IPS DF 6.9 (cell line): ENCODE data around the gene RNF4.

Experiments
- DNase-seq: peaks from one replicate; pipeline ENCODE4 v3.0.0-alpha.2; 2013; ENCODE audit warnings: low read depth, low spot score
- H3K27ac ChIP-seq: one replicate; pipeline ENCODE4 v1.5.1; 2013; ENCODE audit warnings: low read length, control low read depth
- H3K27me3 ChIP-seq: 2 replicates; pipeline ENCODE4 v1.6.1; 2013; ENCODE audit warnings: mild to moderate bottlenecking, low read length; ENCODE audit not compliant: control insufficient read depth, insufficient read depth
- H3K36me3 ChIP-seq: 2 replicates; pipeline ENCODE4 v1.6.1; 2013; ENCODE audit warnings: low read length; ENCODE audit not compliant: control insufficient read depth, insufficient read depth
- H3K4me1 ChIP-seq: 2 replicates; pipeline ENCODE4 v1.6.1; 2013; ENCODE audit warnings: low read length; ENCODE audit not compliant: control insufficient read depth, insufficient read depth
- H3K4me3 ChIP-seq: 2 replicates; pipeline ENCODE4 v1.5.1; 2013; ENCODE audit warnings: mild to moderate bottlenecking, low read length
- H3K9me3 ChIP-seq: 2 replicates; pipeline ENCODE4 v1.6.1; 2013; ENCODE audit warnings: low read length, inconsistent platforms; ENCODE audit not compliant: control insufficient read depth, insufficient read depth
- WGBS: extraction: QIAGEN DNeasy Blood & Tissue Kit; methylation state at CpG from one replicate; pipeline ENCODE4 v1.1.7; 2013; ENCODE audit warnings: mixed read lengths, missing lambda C conversion rate; ENCODE audit not compliant: insufficient read length, insufficient coverage; 5-methylcytosine and 5-hydroxymethylcytosine counted together

Gene RNF4

GRCh38 chr4:2472187-2472586, 3.3 kb downstream of the RNF4 start:
- Histone ChIP-seq H3K9me3 (no peaks in the 10 kb centered on the region), H3K4me1 (no peaks in the 10 kb centered on the region), H3K36me3 (peaks cover 2% of the 10 kb centered on the region; the same call in 1 of the 2 replicates), H3K4me3 (no peak overlapping the region), H3K27ac (no peak overlapping the region), H3K27me3 (no peaks in the 10 kb centered on the region)
- no peak for DNase-seq
- WGBS = no CpG with 5 or more reads among the region's 4 CpGs

- H3K27ac ChIP-seq = no peak overlapping the region
- no peak for DNase-seq
- no peaks in the 10 kb centered on the region for H3K9me3 ChIP-seq
- no peaks in the 10 kb centered on the region for H3K27me3 ChIP-seq
- peaks cover 3% of the 10 kb centered on the region for H3K4me1 ChIP-seq
- H3K36me3 ChIP-seq = no peaks in the 10 kb centered on the region
- no CpG with 5 or more reads among the region's 3 CpGs for WGBS
- no peak overlapping the region for H3K4me3 ChIP-seq
Observed at GRCh38 chr4:2478229-2478628, 9.3 kb downstream of the RNF4 start.

GRCh38 chr4:2480649-2481048, 11.7 kb downstream of the RNF4 start:
- WGBS = no CpG with 5 or more reads among the region's 5 CpGs
- DNase-seq = no peak
- Histone ChIP-seq H3K4me1 (peaks cover 3% of the 10 kb centered on the region), H3K9me3 (no peaks in the 10 kb centered on the region), H3K27ac (no peak overlapping the region), H3K4me3 (no peak overlapping the region), H3K27me3 (no peaks in the 10 kb centered on the region), H3K36me3 (no peaks in the 10 kb centered on the region)

GRCh38 chr4:2482192-2482591, 13.3 kb downstream of the RNF4 start:
- Histone ChIP-seq H3K27ac (no peak overlapping the region), H3K36me3 (no peaks in the 10 kb centered on the region)
- WGBS = no CpG with 5 or more reads among the region's 4 CpGs

GRCh38 chr4:2482693-2483092, 13.8 kb downstream of the RNF4 start:
- peaks cover 3% of the 10 kb centered on the region for H3K4me1 ChIP-seq
- no peak overlapping the region for H3K4me3 ChIP-seq
- no peak overlapping the region for H3K27ac ChIP-seq
- no CpG with 5 or more reads among the region's 3 CpGs for WGBS
- no peaks in the 10 kb centered on the region for H3K36me3 ChIP-seq
- H3K9me3 ChIP-seq = no peaks in the 10 kb centered on the region
- no peaks in the 10 kb centered on the region for H3K27me3 ChIP-seq
- no peak for DNase-seq

More at GRCh38 chr4:2482192-2482591, 13.3 kb downstream of the RNF4 start:
- Histone ChIP-seq H3K9me3 (no peaks in the 10 kb centered on the region), H3K27me3 (no peaks in the 10 kb centered on the region), H3K4me1 (peaks cover 3% of the 10 kb centered on the region), H3K4me3 (no peak overlapping the region)
- no peak for DNase-seq

GRCh38 chr4:2483237-2483636, 14.3 kb downstream of the RNF4 start:
- WGBS = no CpG with 5 or more reads among the region's 3 CpGs
- Histone ChIP-seq H3K4me3 (no peak overlapping the region), H3K27ac (no peak overlapping the region), H3K9me3 (no peaks in the 10 kb centered on the region), H3K4me1 (peaks cover 3% of the 10 kb centered on the region), H3K27me3 (no peaks in the 10 kb centered on the region), H3K36me3 (no peaks in the 10 kb centered on the region)
- no peak for DNase-seq

GRCh38 chr4:2484185-2484584, 15.3 kb downstream of the RNF4 start:
- no peak overlapping the region for H3K27ac ChIP-seq
- H3K36me3 ChIP-seq = no peaks in the 10 kb centered on the region
- no peak overlapping the region for H3K4me3 ChIP-seq
- peaks cover 3% of the 10 kb centered on the region for H3K4me1 ChIP-seq
- H3K9me3 ChIP-seq = no peaks in the 10 kb centered on the region
- DNase-seq = no peak
- no peaks in the 10 kb centered on the region for H3K27me3 ChIP-seq
- WGBS = no CpG with 5 or more reads among the region's 6 CpGs

- no peaks in the 10 kb centered on the region for H3K27me3 ChIP-seq
- no peak for DNase-seq
- no CpG with 5 or more reads among the region's 11 CpGs for WGBS
- no peak overlapping the region for H3K27ac ChIP-seq
- H3K4me1 ChIP-seq = peaks cover 3% of the 10 kb centered on the region
- no peak overlapping the region for H3K4me3 ChIP-seq
- no peaks in the 10 kb centered on the region for H3K9me3 ChIP-seq
- peaks cover 2% of the 10 kb centered on the region; the same call in 1 of the 2 replicates for H3K36me3 ChIP-seq
Observed at GRCh38 chr4:2484993-2485392, 16.1 kb downstream of the RNF4 start.

- H3K36me3 ChIP-seq = peaks cover 5% of the 10 kb centered on the region; the same call in 1 of the 2 replicates
- no peak for DNase-seq
- no peak overlapping the region for H3K4me3 ChIP-seq
- no peaks in the 10 kb centered on the region for H3K27me3 ChIP-seq
- H3K4me1 ChIP-seq = peaks cover 3% of the 10 kb centered on the region
- no peaks in the 10 kb centered on the region for H3K9me3 ChIP-seq
- no peak overlapping the region for H3K27ac ChIP-seq
- WGBS = no CpG with 5 or more reads among the region's 4 CpGs
Observed at GRCh38 chr4:2485956-2486355, 17.1 kb downstream of the RNF4 start.

- H3K27me3 ChIP-seq = no peaks in the 10 kb centered on the region
Observed at GRCh38 chr4:2486981-2487380, 18.1 kb downstream of the RNF4 start.

GRCh38 chr4:2487632-2488031, 18.7 kb downstream of the RNF4 start:
- Histone ChIP-seq H3K4me1 (no peaks in the 10 kb centered on the region; the same call in 1 of the 2 replicates), H3K27ac (no peak overlapping the region)

More at GRCh38 chr4:2486981-2487380, 18.1 kb downstream of the RNF4 start:
- Histone ChIP-seq H3K4me1 (peaks cover 3% of the 10 kb centered on the region), H3K36me3 (peaks cover 5% of the 10 kb centered on the region; the same call in 1 of the 2 replicates), H3K9me3 (no peaks in the 10 kb centered on the region), H3K27ac (no peak overlapping the region), H3K4me3 (no peak overlapping the region)
- DNase-seq = no peak
- WGBS = no CpG with 5 or more reads among the region's 6 CpGs

More at GRCh38 chr4:2487632-2488031, 18.7 kb downstream of the RNF4 start:
- no CpG with 5 or more reads among the region's 6 CpGs for WGBS
- no peak for DNase-seq
- Histone ChIP-seq H3K27me3 (no peaks in the 10 kb centered on the region), H3K36me3 (peaks cover 8% of the 10 kb centered on the region; the same call in 1 of the 2 replicates), H3K9me3 (no peaks in the 10 kb centered on the region), H3K4me3 (no peak overlapping the region)
